Measurements from ENCODE around the gene OPRD1.
A peak's percentile ranks its signal among the peaks of the same experiment; 100 is the strongest.
"Not testable (repeated sequence)": the region's sequence is repeated elsewhere in the genome, so short reads cannot be mapped to it uniquely, and the experiment has no call there.

Gene OPRD1

GRCh38 chr1:28811766-28812668 is at the start of gene OPRD1:
Gene OPRD1, plus strand, starts transcription at chr1:28812170. Its CDS starts 214 bp downstream, at chr1:28812384.
- no peak for TF ChIP-seq CTCF (IDR thresholded peaks at IDR 0.05; ENCODE audit: unreplicated experiment in 3 of 3)
- H3K9me3 Mint-ChIP-seq: no peaks in the 10 kb centered on the region
- H3K36me3 Mint-ChIP-seq (ENCODE audit: low read depth): no peaks in the 10 kb centered on the region
- no peak within 1 kb of the TSS for H3K27ac Mint-ChIP-seq
- H3K4me3 Mint-ChIP-seq: peak within 1 kb of the TSS; percentile 49 to 72 (median 62)
- H3K27me3 Mint-ChIP-seq (ENCODE audit: low read depth): peaks cover 77% of the 10 kb centered on the region
- peaks cover 12% of the 10 kb centered on the region for H3K4me1 Mint-ChIP-seq

- H3K4me1 Mint-ChIP-seq: peaks cover 4% of the 10 kb centered on the region
- H3K36me3 Mint-ChIP-seq (ENCODE audit: low read depth): peaks cover 48% of the 10 kb centered on the region
- no peaks in the 10 kb centered on the region for H3K27me3 Mint-ChIP-seq (ENCODE audit: low read depth)
- H3K4me3 Mint-ChIP-seq: no peak overlapping the region
- no peaks in the 10 kb centered on the region for H3K9me3 Mint-ChIP-seq
- TF ChIP-seq CTCF (IDR thresholded peaks at IDR 0.05; ENCODE audit: unreplicated experiment in 3 of 3): no peak
- H3K27ac Mint-ChIP-seq: no peak overlapping the region
These were observed 45.3 kb upstream of the OPRD1 start for GRCh38 chr1:28766532-28767183.

GRCh38 chr1:28770601-28771165 is 41.3 kb upstream of the OPRD1 start:
- no peak overlapping the region for H3K27ac Mint-ChIP-seq
- H3K4me1 Mint-ChIP-seq: no peaks in the 10 kb centered on the region
- peaks cover 55% of the 10 kb centered on the region for H3K36me3 Mint-ChIP-seq (ENCODE audit: low read depth)
- TF ChIP-seq CTCF (IDR thresholded peaks at IDR 0.05; ENCODE audit: unreplicated experiment in 3 of 3): no peak
- H3K27me3 Mint-ChIP-seq (ENCODE audit: low read depth): no peaks in the 10 kb centered on the region
- H3K4me3 Mint-ChIP-seq: no peak overlapping the region
- no peaks in the 10 kb centered on the region for H3K9me3 Mint-ChIP-seq

- H3K4me1 Mint-ChIP-seq; H3K9me3 Mint-ChIP-seq; H3K27me3 Mint-ChIP-seq (ENCODE audit: low read depth); H3K4me3 Mint-ChIP-seq: not testable (repeated sequence)
- Mint-ChIP-seq H3K27ac (peak overlapping the region in 1 of 3 experiments; percentile 77), H3K36me3 (ENCODE audit: low read depth) (peaks cover 46% of the 10 kb centered on the region)
These were observed 40.0 kb upstream of the OPRD1 start for GRCh38 chr1:28771921-28772320.

GRCh38 chr1:28773105-28773504 is 38.9 kb upstream of the OPRD1 start:
- TF ChIP-seq CTCF (IDR thresholded peaks at IDR 0.05; ENCODE audit: unreplicated experiment in 3 of 3): no peak
- H3K4me1 Mint-ChIP-seq: no peaks in the 10 kb centered on the region
- peak overlapping the region in 1 of 3 experiments; percentile 77 for H3K27ac Mint-ChIP-seq
- no peak overlapping the region for H3K4me3 Mint-ChIP-seq
- H3K9me3 Mint-ChIP-seq: no peaks in the 10 kb centered on the region
- H3K27me3 Mint-ChIP-seq (ENCODE audit: low read depth): no peaks in the 10 kb centered on the region
- peaks cover 42% of the 10 kb centered on the region for H3K36me3 Mint-ChIP-seq (ENCODE audit: low read depth)
